Measurements from ENCODE around the gene RIPOR3. TPM values are rescaled to one million over a fixed set of nuclear protein-coding genes. Genes with fewer than 3 reads are reported as not detected.

The RIPOR3 gene
- total RNA-seq, 2 experiments from 2014 or later, result not detected

DNA sequence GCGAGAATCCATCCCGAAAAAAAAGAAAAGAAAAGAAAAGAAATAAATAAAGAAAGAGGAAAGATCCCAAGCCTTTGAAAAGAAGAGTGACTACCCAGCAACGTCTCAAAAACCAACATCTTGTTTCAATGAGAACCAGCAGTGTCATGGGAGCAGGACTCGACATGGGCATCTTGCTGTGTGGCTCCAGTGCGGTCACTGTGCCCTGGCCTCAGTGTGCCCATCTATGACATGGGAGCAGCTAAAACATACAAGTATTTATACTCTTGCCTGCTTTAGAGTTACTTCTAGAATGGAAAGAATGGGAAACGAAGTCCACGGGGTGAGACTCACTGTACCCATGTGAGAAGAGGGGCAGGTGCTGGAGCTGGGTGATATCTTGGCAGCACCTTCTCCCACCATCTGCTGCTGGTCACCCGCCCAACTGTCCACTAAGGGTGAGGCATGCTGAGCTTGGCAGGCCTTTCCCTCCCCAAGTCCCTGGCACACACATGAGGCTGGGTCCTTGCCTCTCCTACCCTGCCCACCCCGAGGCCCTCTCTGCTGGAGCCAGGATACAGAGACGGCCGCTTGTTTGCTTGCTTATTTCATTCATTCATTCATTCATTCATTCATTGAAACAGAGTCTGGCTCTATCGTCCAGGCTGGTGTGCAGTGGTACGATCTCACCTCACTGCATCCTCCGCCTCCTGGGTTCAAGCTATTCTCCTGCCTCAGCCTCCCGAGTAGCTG is 77.7 kb downstream of the RIPOR3 start:
- CTCF ChIA-PET, result no interaction called here
- POLR2A ChIA-PET, result no interaction called here

DNA sequence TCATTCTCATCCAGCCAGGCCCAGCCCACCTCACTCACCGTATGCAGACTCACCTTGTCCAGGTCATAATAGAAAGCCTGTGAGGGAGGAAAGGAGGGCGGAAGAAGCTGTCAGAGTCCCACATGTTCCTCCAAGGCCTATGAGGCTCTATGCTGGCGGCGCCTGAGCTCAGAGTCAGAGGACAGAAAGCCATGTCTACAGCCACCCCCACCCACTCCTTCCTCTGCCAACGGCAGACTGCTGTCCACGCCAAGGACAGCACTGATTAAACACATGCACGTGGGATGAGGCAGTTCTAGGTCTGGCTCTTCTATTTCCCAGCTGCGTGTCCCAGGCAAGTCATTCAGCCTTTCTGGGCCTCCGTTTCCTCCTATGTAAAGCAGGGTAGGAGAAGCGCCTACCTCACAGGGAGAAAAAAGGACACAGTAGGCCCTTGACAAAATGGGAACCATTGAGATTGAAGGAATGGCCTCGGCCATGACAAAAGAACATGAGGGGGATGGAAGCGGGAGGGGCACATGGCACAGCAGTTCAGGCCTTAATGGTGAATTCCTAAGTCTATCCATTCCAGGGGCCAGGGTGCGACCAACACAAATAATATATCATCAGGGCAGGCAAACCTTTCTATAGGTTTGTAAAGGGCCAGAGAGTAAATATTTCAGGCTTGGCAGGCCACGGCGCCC is 80.1 kb downstream of the RIPOR3 start:
- no peaks in the 10 kb centered on the region for H3K4me1 Mint-ChIP-seq (ENCODE audit: low read depth)
- H3K27ac Mint-ChIP-seq, result no peak overlapping the region
- no peaks in the 10 kb centered on the region for H3K9me3 Mint-ChIP-seq (ENCODE audit: insufficient read depth)
- CTCF ChIA-PET, result no interaction called here
- H3K27me3 Mint-ChIP-seq (ENCODE audit: low read depth), result no peaks in the 10 kb centered on the region
- DNase-seq, result no peak
- POLR2A ChIA-PET, result no interaction called here
- H3K36me3 Mint-ChIP-seq (ENCODE audit: low read depth), result no peaks in the 10 kb centered on the region
- no peak overlapping the region for H3K4me3 Mint-ChIP-seq
- no peak for ATAC-seq

More for the DNA sequence above, 77.7 kb downstream of the RIPOR3 start:
- no peak for DNase-seq
- H3K4me1 Mint-ChIP-seq (ENCODE audit: low read depth), result no peaks in the 10 kb centered on the region
- H3K27ac Mint-ChIP-seq, result no peak overlapping the region
- no peaks in the 10 kb centered on the region for H3K27me3 Mint-ChIP-seq (ENCODE audit: low read depth)
- H3K9me3 Mint-ChIP-seq (ENCODE audit: insufficient read depth), result no peaks in the 10 kb centered on the region
- no peak for ATAC-seq
- H3K4me3 Mint-ChIP-seq, result no peak overlapping the region
- no peaks in the 10 kb centered on the region for H3K36me3 Mint-ChIP-seq (ENCODE audit: low read depth)

DNA sequence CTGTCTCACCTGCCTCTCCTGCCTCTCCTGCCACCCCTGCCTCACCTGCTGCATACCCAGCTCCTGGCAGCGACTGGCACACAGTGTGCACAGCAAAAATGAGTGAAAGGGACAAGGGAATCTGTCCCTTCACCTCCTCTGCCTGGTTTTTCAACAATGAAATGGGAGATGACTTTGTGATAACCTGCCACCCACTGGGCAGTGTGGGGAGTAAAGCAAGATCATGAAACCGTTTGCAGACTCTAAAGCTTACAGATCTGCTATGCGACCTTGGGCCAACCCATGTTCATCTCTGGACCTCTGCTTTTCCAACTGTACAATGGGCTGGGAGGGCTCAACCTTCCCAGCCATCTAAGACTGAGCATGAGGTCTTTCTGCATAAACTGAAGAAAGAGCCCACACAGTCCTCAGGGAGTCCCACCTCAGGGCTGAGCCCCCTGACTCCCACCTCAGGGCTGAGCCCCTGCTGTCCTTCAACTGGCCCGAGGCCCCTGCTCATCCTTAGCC is 81.1 kb downstream of the RIPOR3 start:
- H3K9me3 Mint-ChIP-seq (ENCODE audit: insufficient read depth), result no peaks in the 10 kb centered on the region
- no peaks in the 10 kb centered on the region for H3K36me3 Mint-ChIP-seq (ENCODE audit: low read depth)
- H3K27me3 Mint-ChIP-seq (ENCODE audit: low read depth), result no peaks in the 10 kb centered on the region
- ATAC-seq, result no peak
- H3K4me1 Mint-ChIP-seq (ENCODE audit: low read depth), result no peaks in the 10 kb centered on the region
- no peak for DNase-seq
- no peak overlapping the region for H3K4me3 Mint-ChIP-seq
- H3K27ac Mint-ChIP-seq, result no peak overlapping the region
- CTCF ChIA-PET, result no interaction called here
- POLR2A ChIA-PET, result no interaction called here

DNA sequence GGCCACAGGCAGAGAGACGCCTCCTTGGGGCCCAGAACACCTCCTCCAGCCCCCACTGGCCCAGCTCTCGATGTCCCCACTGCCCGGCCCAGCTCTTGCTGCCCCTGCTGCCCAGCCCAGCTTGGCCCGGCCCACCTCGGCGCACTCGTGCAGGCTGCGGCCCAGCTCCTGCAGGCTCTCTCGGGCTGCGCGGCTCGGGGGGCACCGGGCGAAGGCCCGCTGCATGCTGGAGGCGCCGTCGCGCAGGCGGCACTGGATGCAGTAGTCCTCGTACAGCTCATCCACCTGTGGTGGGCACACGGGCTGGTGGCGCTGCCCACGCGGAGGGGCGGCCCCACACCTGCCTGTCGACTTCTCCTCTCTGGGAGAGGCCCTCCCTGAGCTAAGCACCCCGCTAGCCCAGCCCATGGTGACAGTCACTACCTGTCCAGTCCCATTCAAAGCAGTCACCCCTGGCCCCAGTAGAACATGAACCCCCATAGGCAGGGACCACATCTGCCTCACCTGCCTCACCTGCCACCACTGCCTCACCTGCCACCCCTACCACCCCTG is 81.8 kb downstream of the RIPOR3 start:
- ChIA-PET CTCF (no interaction called here), POLR2A (no interaction called here)
- DNase-seq (no peak), ATAC-seq (no peak)
- H3K27me3 Mint-ChIP-seq (ENCODE audit: low read depth), result no peaks in the 10 kb centered on the region
- no peaks in the 10 kb centered on the region for H3K4me1 Mint-ChIP-seq (ENCODE audit: low read depth)
- H3K36me3 Mint-ChIP-seq (ENCODE audit: low read depth), result no peaks in the 10 kb centered on the region
- H3K27ac Mint-ChIP-seq, result no peak overlapping the region
- H3K4me3 Mint-ChIP-seq, result no peak overlapping the region
- no peaks in the 10 kb centered on the region for H3K9me3 Mint-ChIP-seq (ENCODE audit: insufficient read depth)

DNA sequence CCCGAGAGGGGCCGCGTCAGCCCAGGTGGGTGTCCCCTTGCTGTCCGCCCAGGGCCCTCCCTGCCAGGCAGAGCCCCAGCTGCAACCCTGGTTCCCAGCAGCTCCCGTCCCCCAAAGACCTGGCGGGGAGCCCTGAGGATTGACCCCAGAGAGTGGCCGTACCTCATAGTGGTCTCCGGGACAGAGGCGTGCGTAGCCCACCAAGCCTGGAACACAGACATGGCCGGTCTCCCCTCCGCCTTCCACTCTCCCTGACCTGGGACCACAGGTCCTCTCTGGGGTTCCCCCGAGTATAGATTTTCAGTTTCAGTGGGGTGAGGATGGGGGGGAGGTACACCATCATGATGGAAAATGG is 82.6 kb downstream of the RIPOR3 start:
- Mint-ChIP-seq H3K27ac (no peak overlapping the region), H3K27me3 (ENCODE audit: low read depth) (no peaks in the 10 kb centered on the region), H3K9me3 (ENCODE audit: insufficient read depth) (no peaks in the 10 kb centered on the region), H3K4me1 (ENCODE audit: low read depth) (no peaks in the 10 kb centered on the region), H3K4me3 (no peak overlapping the region), H3K36me3 (ENCODE audit: low read depth) (no peaks in the 10 kb centered on the region)
- POLR2A ChIA-PET, result no interaction called here
- DNase-seq (no peak), ATAC-seq (no peak)
- CTCF ChIA-PET, result no interaction called here

DNA sequence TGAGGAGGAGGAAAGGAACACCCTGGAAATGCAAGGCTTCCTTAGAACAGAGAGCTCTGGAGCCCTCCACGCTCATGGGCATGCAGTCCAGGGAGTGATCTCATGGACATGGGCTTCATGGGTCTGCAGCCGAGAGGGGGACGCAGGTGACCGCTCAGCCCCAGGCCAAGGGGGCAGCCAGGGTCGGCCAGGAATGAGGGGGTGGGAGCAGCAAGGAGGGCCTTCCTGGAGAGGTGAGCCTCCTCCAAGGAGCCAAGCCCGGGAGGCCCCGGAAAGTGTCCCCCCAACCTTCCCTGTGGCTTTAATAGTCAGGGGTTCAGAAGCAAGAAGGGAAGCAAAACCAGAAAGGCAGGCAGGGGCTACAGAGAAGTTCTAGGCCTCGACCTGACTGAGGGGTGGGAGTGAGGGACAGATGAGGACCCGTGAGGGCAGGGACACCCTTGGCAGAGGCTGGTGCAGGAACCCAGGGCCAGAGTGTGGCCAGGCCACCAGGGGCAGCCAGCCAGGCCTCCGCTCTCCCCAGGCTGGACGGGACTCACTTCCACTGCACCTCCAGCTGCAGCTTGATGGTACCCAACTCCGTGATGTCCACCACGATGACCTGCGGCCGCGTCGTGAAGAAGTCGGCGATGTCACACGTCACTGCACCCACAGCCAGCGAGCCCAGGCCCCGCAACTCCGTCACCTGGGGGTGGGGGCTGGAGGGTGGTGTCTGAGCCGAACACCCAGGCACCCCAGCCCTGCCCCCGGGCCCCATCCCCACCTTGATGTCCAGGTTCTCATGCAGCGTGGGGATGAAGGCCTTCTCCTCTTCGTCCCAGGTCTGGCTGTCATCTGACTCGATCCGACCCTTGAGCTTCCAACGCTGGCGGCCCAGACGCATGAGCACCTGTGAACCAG is 83.2 kb downstream of the RIPOR3 start:
- DNase-seq, result no peak
- ChIA-PET CTCF (no interaction called here), POLR2A (no interaction called here)
- Mint-ChIP-seq H3K27me3 (ENCODE audit: low read depth) (no peaks in the 10 kb centered on the region), H3K27ac (no peak overlapping the region), H3K4me3 (no peak overlapping the region), H3K36me3 (ENCODE audit: low read depth) (no peaks in the 10 kb centered on the region), H3K4me1 (ENCODE audit: low read depth) (no peaks in the 10 kb centered on the region), H3K9me3 (ENCODE audit: insufficient read depth) (no peaks in the 10 kb centered on the region)
- ATAC-seq, result no peak

DNA sequence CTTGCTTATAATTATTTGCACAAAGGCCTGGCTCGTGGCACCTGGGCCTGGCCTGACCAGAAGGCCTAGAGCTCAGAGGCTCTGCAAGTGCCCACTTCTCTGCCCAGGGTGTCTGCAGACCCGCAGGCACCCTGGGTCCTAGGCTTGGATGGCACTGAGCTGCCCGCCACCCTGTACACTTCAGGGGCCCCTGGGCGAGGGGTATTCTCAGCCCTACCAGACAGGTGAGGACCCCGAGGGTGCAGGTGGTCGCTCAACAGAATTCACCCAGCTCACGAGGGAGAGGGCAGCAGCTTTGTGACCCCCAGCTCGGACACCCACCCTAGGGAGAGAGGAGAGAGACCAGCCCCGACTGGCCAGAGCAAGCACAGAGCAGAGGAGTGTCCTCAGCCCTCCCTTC is 83.9 kb downstream of the RIPOR3 start:
- ChIA-PET POLR2A (no interaction called here), CTCF (no interaction called here)
- no peak for DNase-seq
- Mint-ChIP-seq H3K4me3 (no peak overlapping the region), H3K4me1 (ENCODE audit: low read depth) (peaks cover 4% of the 10 kb centered on the region), H3K27ac (no peak overlapping the region), H3K27me3 (ENCODE audit: low read depth) (no peaks in the 10 kb centered on the region), H3K36me3 (ENCODE audit: low read depth) (no peaks in the 10 kb centered on the region), H3K9me3 (ENCODE audit: insufficient read depth) (no peaks in the 10 kb centered on the region)
- ATAC-seq, result no peak

DNA sequence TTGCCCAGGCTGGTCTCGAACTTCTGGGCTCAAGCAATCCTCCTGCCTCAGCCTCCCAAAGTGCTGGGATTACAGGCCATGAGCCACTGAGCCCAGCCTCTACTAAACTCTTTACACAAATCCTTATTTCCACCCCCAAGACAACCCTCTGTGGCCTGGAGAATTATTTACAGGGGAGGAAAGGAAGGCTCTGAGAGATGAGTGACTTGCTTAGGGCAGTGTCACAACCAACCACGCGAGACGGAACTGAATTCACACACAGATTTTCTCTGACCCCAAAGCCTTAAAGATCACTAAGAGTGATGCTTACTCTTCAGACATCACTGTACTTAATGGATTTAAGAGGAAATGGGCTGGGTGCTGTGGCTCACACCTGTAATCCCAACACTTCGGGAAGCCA is 86.2 kb downstream of the RIPOR3 start:
- Mint-ChIP-seq H3K9me3 (ENCODE audit: insufficient read depth) (no peaks in the 10 kb centered on the region), H3K27me3 (ENCODE audit: low read depth) (peaks cover 2% of the 10 kb centered on the region), H3K4me1 (ENCODE audit: low read depth) (peaks cover 8% of the 10 kb centered on the region), H3K4me3 (no peak overlapping the region), H3K27ac (no peak overlapping the region), H3K36me3 (ENCODE audit: low read depth) (no peaks in the 10 kb centered on the region)
- ChIA-PET POLR2A (interaction anchor here (0.5 kb wide), 1 partner anchor 190 kb away, joined by 3 read pairs; the partner anchor contains the start of gene BCAS4), CTCF (interaction anchor here (1.1 kb wide), 1 partner anchor 29 kb away, joined by 3 read pairs; no protein-coding TSS in a partner anchor)
- no peak for DNase-seq
- ATAC-seq, result no peak

DNA sequence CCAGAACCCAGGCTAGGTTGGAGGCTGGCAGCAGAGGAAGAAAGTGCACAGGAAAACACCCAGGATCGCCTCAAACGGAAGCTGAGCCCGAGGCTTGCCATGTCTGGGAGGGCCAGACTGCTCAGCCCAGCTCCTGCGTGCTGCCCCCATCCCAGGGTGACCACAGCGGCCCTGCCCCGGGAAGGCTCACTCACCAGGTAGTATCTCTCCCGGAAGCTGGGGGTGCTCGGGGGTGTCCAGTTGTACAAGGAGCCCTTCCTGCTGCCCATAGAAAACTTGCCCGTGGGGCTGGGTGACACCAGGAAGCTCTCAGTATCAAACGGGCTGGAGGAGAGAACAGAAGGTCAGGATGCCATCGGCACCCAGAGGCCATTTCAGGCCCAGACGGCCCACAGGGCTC is 86.9 kb downstream of the RIPOR3 start:
- H3K9me3 Mint-ChIP-seq (ENCODE audit: insufficient read depth), result no peaks in the 10 kb centered on the region
- ATAC-seq (no peak), DNase-seq (no peak)
- no peak overlapping the region for H3K27ac Mint-ChIP-seq
- H3K27me3 Mint-ChIP-seq (ENCODE audit: low read depth), result peaks cover 4% of the 10 kb centered on the region
- ChIA-PET CTCF (no interaction called here), POLR2A (no interaction called here)
- peaks cover 8% of the 10 kb centered on the region for H3K4me1 Mint-ChIP-seq (ENCODE audit: low read depth)
- H3K4me3 Mint-ChIP-seq, result no peak overlapping the region
- no peaks in the 10 kb centered on the region for H3K36me3 Mint-ChIP-seq (ENCODE audit: low read depth)

DNA sequence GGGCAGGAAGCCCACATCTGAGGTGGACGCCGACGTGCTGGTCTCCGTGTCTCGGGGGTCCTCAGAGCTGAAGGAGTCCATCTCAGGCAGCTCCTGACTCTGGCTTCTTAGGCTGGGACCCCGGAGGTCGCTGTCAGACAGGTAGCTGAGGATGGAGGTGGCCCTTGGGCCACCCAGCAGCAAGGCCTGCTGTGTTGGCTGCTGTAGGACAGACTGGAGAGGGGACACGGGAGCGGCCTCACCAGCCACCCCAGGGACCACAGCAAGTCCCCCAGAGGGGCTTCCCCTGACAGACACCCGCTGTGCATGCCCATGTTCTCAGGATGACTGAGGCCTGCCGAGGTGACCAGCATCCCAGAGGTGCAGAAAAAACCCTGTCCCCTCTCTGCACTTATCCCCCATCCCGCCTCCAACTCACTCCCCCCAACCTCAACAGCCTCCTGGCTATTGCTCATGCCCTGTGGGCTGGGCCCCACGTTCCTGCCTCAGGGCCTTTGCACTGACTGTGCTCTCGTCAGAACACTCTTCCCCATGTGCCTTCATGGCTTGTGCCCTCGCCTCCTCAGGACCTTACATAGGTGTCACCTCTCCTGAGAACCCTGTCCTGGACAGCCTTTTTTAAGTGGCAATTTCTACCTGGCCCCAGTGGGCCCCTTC is 88.8 kb downstream of the RIPOR3 start:
- ChIA-PET POLR2A (no interaction called here), CTCF (no interaction called here)
- no peaks in the 10 kb centered on the region for H3K36me3 Mint-ChIP-seq (ENCODE audit: low read depth)
- H3K27ac Mint-ChIP-seq, result no peak overlapping the region
- peaks cover 8% of the 10 kb centered on the region for H3K4me1 Mint-ChIP-seq (ENCODE audit: low read depth)
- DNase-seq, result no peak
- peaks cover 4% of the 10 kb centered on the region for H3K27me3 Mint-ChIP-seq (ENCODE audit: low read depth)
- no peak for ATAC-seq
- no peaks in the 10 kb centered on the region for H3K9me3 Mint-ChIP-seq (ENCODE audit: insufficient read depth)
- no peak overlapping the region for H3K4me3 Mint-ChIP-seq

DNA sequence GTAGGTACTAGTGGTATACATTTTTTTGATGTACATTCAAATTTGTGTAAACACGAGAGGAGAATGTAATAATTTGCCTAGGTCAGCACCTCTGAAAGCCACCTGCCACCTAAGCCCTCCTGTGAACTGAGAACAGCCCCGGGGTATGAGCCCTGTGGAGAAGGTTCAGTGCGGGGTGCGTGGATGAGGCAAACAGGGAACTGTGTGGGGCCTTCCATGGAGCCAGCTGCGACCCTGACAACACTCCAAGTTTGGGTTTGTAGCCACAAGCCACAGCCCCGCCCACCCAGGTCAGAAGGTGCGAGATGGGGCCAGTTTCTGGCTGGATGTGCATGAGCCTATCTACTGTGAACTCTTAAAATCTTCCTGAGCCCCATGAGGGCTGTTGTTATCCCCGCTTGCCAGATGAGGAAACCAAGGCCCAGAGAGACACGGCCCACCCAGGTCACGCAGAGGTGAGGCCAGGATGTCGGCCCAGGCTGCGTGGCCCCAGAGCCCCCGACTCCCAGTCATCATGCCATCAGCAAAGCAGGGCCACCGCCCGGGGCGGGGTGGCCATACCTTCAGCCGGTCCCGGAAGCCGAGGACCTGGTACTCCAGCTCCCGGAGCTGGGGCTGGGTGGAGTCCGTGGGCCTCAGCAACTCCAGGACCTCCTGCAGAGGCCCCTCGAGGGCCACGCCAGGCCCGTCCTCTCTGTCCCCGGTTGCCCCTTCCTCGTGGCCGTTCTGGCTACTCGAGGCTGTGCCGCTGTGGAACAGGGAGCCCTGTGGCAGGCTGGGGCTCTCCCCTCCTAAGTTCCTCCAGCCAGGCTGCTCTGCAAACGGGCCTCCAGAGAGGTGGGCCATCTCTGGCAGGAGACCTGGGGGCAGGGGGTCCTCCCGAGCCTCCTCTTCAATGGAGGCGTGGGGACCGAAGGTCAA is 89.6 kb downstream of the RIPOR3 start:
- no peak for DNase-seq
- no peak overlapping the region for H3K27ac Mint-ChIP-seq
- ChIA-PET CTCF (no interaction called here), POLR2A (no interaction called here)
- peaks cover 8% of the 10 kb centered on the region for H3K4me1 Mint-ChIP-seq (ENCODE audit: low read depth)
- peaks cover 4% of the 10 kb centered on the region for H3K27me3 Mint-ChIP-seq (ENCODE audit: low read depth)
- H3K9me3 Mint-ChIP-seq (ENCODE audit: insufficient read depth), result no peaks in the 10 kb centered on the region
- ATAC-seq, result no peak
- no peaks in the 10 kb centered on the region for H3K36me3 Mint-ChIP-seq (ENCODE audit: low read depth)
- no peak overlapping the region for H3K4me3 Mint-ChIP-seq

Measured in activated CD8-positive, alpha-beta T cell treated with anti-CD3 and anti-CD28 coated beads, Interleukin-2, amount 10 ng/mL, durations not matched to agents 7 days and 5 days (primary cell).